NCI-H446 (cell line): ENCODE results near the gene SLC1A7.

Experiments used
- DNase-seq, 2 experiments: peaks; one replicate each; lab custom pipeline; 2025; lab: John Stamatoyannopoulos, UW

The SLC1A7 gene

GRCh38 chr1:53090227-53091147, 52.0 kb downstream of the SLC1A7 start:
- no peak for DNase-seq

- no peak for DNase-seq
Measured at GRCh38 chr1:53089478-53090226, 52.8 kb downstream of the SLC1A7 start.

- peak in 1 of 2 experiments; percentile 72 for DNase-seq
Measured at GRCh38 chr1:53088616-53089300, 53.7 kb downstream of the SLC1A7 start.

- no peak for DNase-seq
Measured at GRCh38 chr1:53087332-53088285, 54.8 kb downstream of the SLC1A7 start.

GRCh38 chr1:53086491-53087070, 55.9 kb downstream of the SLC1A7 start:
- peak in 1 of 2 experiments; percentile 37 for DNase-seq

GRCh38 chr1:53085405-53085804, 57.0 kb downstream of the SLC1A7 start:
- DNase-seq: no peak

- no peak for DNase-seq
Measured at GRCh38 chr1:53084589-53084971, 57.9 kb downstream of the SLC1A7 start.

GRCh38 chr1:53083636-53084588, 58.5 kb downstream of the SLC1A7 start:
- no peak for DNase-seq

GRCh38 chr1:53082826-53083455, 59.5 kb downstream of the SLC1A7 start:
- DNase-seq: no peak

- DNase-seq: no peak
Measured at GRCh38 chr1:53081384-53082066, 60.9 kb downstream of the SLC1A7 start.

- DNase-seq: no peak
Measured at GRCh38 chr1:53080769-53081168, 61.7 kb downstream of the SLC1A7 start.

GRCh38 chr1:53080041-53080440, 62.4 kb downstream of the SLC1A7 start:
- no peak for DNase-seq

- DNase-seq: no peak
Measured at GRCh38 chr1:53079251-53079650, 63.2 kb downstream of the SLC1A7 start.

GRCh38 chr1:53078333-53079101, 63.9 kb downstream of the SLC1A7 start:
- no peak for DNase-seq

- DNase-seq: no peak
Measured at GRCh38 chr1:53077599-53077965, 64.9 kb downstream of the SLC1A7 start.

GRCh38 chr1:53076721-53077598, 65.5 kb downstream of the SLC1A7 start:
- no peak for DNase-seq

- no peak for DNase-seq
Measured at GRCh38 chr1:53076165-53076564, 66.3 kb downstream of the SLC1A7 start.
